Activated CD4-positive, alpha-beta T cell treated with anti-CD3 and anti-CD28 coated beads, Interleukin-2, amount 50 U/mL, for 1 hour (primary cell): Measurements from ENCODE around the gene THBS1.

ENCODE experiments used
- DNase-seq: peaks from one replicate; pipeline ENCODE4 v3.0.0-alpha.2; 2020

THBS1 gene

DNA sequence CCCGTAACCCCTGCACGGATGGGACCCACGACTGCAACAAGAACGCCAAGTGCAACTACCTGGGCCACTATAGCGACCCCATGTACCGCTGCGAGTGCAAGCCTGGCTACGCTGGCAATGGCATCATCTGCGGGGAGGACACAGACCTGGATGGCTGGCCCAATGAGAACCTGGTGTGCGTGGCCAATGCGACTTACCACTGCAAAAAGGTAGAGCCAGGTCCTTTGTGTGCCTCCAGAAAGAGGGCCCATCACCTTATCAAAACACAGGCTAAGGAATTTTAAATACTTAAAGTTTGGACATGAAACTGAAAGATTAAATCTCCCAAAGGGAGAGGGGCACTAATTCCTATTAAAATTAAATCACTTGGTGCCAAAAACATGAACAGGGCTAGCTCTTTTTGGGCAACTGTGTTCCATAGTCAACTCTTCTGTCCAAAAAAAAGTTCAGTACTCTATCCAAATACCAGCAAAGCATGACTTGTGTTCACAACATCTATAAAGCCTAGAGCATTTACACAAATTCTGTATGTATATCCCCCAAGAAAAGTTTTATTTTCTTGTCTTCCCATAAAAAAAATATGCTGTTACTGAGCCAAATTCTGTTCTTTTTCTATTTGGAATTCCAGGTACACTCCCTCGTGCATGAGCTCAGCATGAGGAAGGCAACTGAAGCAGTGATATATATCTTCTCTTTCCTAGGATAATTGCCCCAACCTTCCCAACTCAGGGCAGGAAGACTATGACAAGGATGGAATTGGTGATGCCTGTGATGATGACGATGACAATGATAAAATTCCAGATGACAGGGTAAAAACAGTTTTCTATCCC lies 9.2 kb downstream of the THBS1 start:
- no peak for DNase-seq

DNA sequence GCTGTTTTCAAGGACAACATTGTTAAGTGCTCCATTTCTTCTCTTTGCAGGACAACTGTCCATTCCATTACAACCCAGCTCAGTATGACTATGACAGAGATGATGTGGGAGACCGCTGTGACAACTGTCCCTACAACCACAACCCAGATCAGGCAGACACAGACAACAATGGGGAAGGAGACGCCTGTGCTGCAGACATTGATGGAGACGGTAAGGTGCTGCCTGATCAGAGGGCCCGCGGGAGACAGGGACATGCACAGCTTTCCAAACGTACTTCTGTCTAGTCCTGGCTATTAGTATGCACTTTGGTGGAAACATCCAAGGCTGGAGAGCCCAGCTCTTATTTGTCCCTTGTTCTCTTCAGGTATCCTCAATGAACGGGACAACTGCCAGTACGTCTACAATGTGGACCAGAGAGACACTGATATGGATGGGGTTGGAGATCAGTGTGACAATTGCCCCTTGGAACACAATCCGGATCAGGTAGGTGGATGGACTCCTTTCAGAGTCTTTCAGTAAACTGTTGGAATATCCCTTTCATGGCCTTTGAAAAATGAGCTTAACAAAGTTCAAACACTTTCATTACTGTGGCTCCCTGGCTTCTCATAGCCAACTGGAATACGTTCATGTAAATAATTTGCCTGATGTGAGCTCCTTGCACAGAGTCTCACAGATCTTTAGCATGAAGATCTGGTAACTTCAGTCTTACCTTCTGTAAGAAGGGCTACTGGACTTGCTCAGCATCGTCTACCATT lies 10.4 kb downstream of the THBS1 start:
- DNase-seq, result no peak

DNA sequence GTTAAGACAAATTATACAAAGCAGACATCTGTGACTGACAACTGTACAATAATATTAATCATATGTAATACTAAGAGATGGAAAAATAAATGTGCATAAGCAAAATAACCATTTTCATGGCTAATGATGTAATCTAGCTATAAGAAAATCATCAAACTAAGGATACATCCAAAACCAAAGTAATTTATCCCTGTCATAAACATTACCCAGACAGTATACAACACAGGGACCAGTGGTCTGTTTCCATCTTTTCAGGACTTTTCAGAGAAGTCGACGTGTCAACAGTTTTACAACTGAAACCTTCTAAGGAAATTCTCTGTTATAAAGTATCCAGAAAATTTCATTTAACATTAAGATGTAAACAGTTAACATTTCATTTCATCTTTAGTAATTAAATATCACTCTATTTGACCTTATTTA lies 11.0 kb downstream of the THBS1 start:
- DNase-seq, result no peak

DNA sequence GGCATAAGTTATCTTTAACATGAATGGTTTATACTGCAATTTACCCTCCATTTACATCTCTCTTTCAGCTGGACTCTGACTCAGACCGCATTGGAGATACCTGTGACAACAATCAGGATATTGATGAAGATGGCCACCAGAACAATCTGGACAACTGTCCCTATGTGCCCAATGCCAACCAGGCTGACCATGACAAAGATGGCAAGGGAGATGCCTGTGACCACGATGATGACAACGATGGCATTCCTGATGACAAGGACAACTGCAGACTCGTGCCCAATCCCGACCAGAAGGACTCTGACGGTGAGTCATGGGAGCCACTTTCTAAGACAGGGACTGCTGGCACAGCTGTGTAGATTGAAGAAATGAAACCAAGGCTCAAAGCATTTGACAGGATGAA lies 11.6 kb downstream of the THBS1 start:
- no peak for DNase-seq

DNA sequence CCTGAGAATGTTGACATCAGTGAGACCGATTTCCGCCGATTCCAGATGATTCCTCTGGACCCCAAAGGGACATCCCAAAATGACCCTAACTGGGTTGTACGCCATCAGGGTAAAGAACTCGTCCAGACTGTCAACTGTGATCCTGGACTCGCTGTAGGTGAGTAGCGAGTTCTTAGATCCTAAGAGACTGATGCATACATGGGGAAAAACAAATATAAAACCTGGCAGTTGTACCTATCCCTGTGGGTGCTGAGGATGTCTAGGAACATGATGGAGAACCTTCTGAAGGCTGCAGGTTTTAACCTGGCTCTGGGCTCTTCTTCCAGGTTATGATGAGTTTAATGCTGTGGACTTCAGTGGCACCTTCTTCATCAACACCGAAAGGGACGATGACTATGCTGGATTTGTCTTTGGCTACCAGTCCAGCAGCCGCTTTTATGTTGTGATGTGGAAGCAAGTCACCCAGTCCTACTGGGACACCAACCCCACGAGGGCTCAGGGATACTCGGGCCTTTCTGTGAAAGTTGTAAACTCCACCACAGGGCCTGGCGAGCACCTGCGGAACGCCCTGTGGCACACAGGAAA lies 12.3 kb downstream of the THBS1 start:
- no peak for DNase-seq

DNA sequence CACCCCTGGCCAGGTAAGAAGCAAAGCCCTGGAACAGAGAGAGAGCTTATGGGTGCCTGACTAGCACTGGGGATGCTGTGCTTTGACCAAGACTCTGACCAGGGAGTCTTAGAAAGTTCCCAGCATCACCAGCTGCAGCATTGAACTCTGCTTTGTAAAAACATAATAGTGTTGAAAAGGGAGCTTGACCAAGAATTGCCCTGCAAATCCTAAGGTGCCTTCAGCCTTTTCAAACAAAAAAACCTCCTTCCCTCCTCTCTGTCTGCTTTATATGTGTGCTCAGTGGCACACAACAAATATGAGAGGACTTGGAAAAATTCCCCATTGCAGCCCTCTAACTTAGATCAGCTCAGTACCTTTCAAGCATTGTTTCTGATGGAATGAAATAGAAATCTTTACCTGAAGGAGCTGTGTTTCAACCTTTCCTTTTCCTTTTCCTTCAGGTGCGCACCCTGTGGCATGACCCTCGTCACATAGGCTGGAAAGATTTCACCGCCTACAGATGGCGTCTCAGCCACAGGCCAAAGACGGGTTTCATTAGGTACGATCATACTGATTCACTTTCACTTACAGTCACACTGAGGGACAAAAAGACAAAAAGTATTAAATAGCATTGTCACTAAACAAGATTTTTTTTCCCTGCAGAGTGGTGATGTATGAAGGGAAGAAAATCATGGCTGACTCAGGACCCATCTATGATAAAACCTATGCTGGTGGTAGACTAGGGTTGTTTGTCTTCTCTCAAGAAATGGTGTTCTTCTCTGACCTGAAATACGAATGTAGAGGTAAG lies 13.0 kb downstream of the THBS1 start:
- peak; percentile 13 for DNase-seq

DNA sequence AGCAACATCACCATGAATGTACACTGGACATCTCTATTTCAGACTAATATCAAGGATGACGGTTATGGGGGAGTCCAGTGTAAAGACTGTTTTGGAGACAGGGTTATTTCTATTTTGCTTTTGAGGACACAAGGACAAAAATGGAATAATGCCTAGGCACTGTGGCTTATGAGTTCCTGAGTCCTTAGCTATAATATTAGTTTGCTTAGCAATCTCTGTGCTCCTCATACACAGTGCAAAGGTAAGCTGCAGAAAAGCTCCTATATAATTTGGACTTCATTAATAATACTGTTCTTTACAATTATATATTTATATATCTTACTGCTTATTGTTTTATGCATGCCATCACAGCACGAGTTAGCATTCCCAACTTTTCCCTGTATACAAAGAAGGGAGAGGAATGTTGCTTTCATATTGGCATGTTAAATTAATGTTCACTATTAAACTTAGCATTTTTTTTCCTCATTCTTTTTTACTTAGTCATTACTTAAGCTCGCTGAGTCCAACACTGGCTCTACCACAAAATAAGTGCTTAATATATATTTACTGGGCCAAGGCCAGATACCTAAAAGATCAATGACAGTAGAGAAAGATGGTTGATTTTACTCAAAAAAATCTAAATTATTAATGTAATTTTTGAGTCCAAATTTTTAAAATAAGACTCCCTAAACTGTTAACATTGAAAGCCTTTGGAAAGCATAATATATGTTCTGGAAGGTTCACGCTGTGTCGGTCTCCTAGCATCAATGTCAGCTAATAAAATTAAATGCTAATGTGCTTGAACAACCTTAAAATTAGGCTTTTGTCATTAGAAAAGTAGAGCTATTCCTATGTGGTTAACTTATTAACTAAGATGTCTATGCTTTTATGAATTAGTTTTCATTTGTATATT lies 13.8 kb downstream of the THBS1 start:
- DNase-seq, result no peak

DNA sequence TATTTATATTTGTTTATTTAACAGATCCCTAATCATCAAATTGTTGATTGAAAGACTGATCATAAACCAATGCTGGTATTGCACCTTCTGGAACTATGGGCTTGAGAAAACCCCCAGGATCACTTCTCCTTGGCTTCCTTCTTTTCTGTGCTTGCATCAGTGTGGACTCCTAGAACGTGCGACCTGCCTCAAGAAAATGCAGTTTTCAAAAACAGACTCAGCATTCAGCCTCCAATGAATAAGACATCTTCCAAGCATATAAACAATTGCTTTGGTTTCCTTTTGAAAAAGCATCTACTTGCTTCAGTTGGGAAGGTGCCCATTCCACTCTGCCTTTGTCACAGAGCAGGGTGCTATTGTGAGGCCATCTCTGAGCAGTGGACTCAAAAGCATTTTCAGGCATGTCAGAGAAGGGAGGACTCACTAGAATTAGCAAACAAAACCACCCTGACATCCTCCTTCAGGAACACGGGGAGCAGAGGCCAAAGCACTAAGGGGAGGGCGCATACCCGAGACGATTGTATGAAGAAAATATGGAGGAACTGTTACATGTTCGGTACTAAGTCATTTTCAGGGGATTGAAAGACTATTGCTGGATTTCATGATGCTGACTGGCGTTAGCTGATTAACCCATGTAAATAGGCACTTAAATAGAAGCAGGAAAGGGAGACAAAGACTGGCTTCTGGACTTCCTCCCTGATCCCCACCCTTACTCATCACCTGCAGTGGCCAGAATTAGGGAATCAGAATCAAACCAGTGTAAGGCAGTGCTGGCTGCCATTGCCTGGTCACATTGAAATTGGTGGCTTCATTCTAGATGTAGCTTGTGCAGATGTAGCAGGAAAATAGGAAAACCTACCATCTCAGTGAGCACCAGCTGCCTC lies 14.7 kb downstream of the THBS1 start:
- no peak for DNase-seq

DNA sequence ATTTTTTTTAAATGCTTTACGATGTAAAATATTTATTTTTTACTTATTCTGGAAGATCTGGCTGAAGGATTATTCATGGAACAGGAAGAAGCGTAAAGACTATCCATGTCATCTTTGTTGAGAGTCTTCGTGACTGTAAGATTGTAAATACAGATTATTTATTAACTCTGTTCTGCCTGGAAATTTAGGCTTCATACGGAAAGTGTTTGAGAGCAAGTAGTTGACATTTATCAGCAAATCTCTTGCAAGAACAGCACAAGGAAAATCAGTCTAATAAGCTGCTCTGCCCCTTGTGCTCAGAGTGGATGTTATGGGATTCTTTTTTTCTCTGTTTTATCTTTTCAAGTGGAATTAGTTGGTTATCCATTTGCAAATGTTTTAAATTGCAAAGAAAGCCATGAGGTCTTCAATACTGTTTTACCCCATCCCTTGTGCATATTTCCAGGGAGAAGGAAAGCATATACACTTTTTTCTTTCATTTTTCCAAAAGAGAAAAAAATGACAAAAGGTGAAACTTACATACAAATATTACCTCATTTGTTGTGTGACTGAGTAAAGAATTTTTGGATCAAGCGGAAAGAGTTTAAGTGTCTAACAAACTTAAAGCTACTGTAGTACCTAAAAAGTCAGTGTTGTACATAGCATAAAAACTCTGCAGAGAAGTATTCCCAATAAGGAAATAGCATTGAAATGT lies 15.6 kb downstream of the THBS1 start:
- no peak for DNase-seq

DNA sequence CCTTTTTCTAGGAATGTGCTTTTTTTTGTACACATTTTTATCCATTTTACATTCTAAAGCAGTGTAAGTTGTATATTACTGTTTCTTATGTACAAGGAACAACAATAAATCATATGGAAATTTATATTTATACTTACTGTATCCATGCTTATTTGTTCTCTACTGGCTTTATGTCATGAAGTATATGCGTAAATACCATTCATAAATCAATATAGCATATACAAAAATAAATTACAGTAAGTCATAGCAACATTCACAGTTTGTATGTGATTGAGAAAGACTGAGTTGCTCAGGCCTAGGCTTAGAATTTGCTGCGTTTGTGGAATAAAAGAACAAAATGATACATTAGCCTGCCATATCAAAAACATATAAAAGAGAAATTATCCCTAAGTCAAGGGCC lies 16.5 kb downstream of the THBS1 start:
- DNase-seq, result no peak

DNA sequence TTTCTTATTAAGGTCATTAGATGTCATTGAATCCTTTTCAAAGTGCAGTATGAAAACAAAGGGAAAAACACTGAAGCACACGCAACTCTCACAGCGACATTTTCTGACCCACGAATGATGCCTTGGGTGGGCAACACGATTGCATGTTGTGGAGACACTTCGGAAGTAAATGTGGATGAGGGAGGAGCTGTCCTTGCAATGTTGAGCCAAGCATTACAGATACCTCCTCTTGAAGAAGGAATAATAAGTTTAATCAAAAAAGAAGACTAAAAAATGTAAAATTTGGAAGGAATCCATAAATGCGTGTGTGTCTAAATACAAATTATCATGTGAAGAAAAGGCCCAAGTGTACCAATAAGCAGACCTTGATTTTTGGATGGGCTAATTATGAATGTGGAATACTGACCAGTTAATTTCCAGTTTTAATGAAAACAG lies 16.9 kb downstream of the THBS1 start:
- no peak for DNase-seq

DNA sequence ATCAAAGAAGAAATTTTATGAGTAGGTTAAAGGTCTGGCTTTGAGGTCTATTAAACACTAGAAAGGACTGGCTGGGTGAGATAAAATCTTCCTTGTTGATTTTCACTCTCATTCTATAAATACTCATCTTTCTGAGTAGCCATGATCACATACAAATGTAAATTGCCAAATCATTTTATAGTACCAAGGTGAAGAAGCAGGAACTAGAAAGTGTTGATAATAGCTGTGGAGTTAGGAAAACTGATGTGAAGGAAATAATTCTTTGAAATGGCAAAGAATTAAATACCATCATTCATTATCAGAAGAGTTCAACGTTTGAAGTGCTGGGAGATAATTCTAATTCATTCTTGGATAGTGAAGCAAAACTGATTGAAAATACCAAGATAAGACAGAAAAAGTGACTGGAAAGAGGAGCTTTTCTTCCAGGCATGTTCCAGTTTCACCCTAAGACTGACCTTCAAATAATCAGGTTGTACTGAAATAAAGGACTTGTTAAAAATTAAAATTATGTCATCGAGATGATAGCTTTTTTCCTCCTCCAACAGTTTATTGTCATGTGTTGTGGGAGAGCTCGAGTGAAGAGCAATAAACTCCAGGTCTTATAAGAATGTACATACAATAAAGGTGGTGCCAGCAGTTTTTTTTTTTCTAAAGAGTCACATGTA lies 17.4 kb downstream of the THBS1 start:
- no peak for DNase-seq

DNA sequence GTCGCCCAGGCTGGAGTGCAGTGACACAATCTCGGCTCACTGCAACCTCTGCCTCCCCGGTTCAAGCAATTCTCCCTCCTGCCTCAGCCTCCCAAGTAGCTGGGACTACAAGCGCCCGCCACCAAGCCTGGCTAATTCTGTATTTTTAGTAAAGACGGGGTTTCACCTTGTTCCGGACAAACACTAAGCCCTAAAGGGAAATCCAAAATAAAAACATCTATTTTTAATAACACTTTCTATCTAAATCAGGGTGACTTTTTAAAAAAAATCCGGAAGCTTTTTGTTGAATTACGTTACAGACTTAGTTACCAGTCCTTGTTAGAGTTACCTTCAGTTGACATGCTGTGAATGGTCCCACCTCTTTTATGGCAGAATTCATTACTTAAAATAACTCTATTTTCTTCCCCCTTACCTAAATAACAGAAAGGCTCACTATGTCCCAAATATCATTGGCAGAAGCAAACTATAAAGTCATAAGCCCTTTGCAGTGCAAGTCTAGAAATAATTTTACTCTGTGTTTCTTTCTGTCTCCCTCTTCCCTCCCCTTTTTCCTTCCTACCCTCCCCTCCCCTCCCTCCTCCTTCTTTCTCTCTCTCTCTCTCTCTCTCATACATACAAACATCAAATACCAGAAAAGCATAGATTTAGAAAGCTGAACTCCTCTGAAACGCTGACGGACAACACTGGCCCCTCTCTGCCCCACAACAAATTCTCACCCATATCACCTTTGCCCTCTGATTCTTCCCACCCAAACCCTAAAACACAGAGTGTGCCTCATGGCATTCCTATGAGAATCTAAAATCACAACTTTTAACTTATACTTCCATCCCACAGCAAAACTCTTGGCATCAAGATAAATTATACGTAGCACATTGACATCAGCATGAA lies 18.3 kb downstream of the THBS1 start:
- DNase-seq, result no peak

DNA sequence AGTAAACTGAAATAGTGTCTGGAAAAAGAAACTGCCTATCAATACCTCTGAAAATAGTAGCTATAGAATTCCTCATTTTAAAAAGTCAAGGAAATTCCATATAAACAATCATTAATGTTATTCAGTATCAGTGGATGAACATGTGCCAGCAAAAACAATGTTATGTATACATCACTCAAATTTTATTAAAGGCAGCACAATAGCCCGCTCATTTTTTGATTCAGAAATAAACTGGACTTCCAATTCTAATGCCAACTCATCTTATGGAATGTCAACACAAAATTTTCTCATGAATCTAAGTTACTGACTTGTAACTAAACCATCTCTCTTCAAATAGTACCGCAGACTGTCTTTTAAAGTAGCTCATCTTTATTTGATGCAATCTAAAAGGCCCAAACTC lies 19.0 kb downstream of the THBS1 start:
- DNase-seq, result no peak

DNA sequence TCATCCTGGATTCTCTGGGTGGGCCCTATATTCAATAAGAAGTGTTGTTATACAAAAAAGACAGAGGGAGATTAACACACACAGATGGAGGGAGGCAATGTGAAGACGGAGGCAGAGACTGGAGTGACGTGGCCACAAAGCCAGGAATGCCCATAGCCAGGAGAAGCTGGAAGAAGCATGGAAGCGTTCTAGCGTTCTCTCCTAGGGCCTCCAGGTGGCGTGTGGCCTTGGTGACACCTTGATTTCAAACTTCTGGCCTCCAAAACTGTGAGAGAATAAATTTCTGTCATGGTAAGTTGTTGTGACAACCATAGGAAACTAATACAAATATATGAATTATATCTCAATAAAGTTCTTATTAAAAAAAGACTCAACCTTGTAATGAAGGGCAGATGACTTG lies 21.3 kb downstream of the THBS1 start:
- no peak for DNase-seq

DNA sequence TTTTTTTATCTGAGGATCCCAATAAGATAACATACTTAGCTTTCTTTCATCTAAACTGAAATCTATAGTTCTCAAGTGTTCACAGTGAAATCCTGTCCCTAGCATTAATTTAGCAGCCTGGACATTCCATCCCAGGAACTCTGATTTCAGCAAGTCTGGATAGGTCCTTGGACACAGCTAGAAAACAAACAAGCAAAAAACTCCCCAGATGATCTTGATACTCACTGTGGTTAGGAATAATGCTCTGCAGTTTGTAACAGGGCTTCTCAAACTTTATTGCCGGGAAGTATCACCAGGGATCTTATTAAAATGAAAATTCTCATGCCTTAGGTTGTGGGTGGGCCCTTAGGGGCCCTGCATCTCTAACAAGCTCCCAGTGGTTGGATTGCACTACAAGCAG lies 24.3 kb downstream of the THBS1 start:
- DNase-seq, result no peak

DNA sequence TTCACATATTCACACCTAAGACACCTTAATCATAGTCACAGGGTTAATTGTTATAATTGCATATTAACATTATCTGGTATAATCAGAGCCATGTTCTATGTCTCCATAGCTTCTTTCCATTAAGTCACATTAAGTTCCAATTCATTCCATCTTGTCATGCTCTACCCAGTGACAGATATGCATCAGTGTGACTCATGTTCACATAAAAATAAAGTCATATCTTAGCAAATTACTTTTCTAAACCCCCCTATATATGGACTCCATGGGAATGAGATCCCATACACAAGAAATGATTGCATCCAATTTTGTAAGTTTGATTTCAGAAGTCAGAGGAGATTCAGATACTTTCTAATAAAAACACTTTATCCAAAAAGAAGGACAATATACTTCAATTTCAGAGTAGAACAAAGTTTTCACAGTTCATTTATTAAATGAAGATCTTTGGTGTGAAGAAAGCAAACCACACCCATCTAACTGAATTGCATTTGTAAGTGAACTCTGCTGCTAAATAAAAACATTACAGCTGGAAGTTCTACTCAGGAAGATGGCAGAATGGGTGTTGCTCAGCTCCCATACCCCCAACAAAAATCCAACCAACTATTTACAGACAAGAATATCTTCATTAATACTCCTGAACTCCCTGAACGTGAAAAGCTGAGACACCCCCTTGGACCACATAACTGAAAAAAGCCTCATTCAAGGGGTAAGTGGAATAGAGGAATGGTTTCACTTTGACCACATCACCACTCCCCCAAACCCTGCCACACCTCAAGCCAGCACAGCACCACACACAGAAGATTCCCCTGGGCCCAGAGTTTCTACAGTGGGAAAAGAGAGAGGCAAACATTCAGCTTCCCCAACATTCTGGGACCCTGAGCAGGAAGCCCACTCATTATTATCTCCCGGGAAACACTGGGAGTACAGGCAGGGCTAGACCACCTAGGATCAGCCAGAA lies 27.6 kb downstream of the THBS1 start:
- DNase-seq, result no peak
